Keratinocyte (primary cell): Measurements from ENCODE around the gene TK1. TPM values are rescaled to one million over a fixed set of nuclear protein-coding genes. Genes with fewer than 3 reads are reported as not detected.

Experiments used
- DNase-seq: peaks from one replicate; pipeline ENCODE4 v3.0.0-alpha.2; 2011; ENCODE audit warnings: low read depth, missing footprints, low spot score
- FAIRE-seq: peaks from 2 replicates; lab custom pipeline; 2011; peaks lifted over from hg19 to GRCh38; lab: Jason Lieb, UNC
- H2AFZ ChIP-seq: 2 replicates; pipeline ENCODE4 v1.6.0; 2012; ENCODE audit warnings: low read length, control low read depth, inconsistent platforms; ENCODE audit not compliant: control insufficient read depth
- H3K27ac ChIP-seq: 2 replicates; pipeline ENCODE4 v1.5.1; 2011; ENCODE audit warnings: low read length; ENCODE audit not compliant: control insufficient read depth, insufficient read depth
- H3K27me3 ChIP-seq: 3 replicates; pipeline ENCODE4 v1.6.0; 2011; ENCODE audit warnings: low read length; ENCODE audit not compliant: control insufficient read depth, insufficient read depth; ENCODE audit errors: extremely low read depth
- H3K36me3 ChIP-seq, 2 experiments: 2 replicates in 1 of 2; 3 replicates in 1 of 2; pipeline ENCODE4 v1.5.1; 2011; ENCODE audit warnings: low read length in 2 of 2, mild to moderate bottlenecking in 1 of 2; ENCODE audit not compliant: control insufficient read depth in 2 of 2, insufficient read depth in 2 of 2; ENCODE audit errors: extremely low read depth in 1 of 2
- H3K4me1 ChIP-seq: 3 replicates; pipeline ENCODE4 v1.5.1; 2011; ENCODE audit warnings: low read length; ENCODE audit not compliant: control insufficient read depth, insufficient read depth; ENCODE audit errors: extremely low read depth
- H3K4me2 ChIP-seq: 3 replicates; pipeline ENCODE4 v1.6.0; 2011; ENCODE audit warnings: low read depth, low read length; ENCODE audit not compliant: control insufficient read depth, insufficient read depth; ENCODE audit errors: extremely low read depth
- H3K4me3 ChIP-seq, 3 experiments: fragments of 200-600 bp in 1 of 3; sonication (generic) in 1 of 3; 2 replicates in 2 of 3; 3 replicates in 1 of 3; pipeline ENCODE4 v1.5.1; 2011 to 2016; ENCODE audit warnings: low read length in 3 of 3, mild to moderate bottlenecking in 3 of 3, control low read depth in 2 of 3, inconsistent platforms in 1 of 3, low read depth in 1 of 3, mixed read lengths in 1 of 3, mixed run types in 1 of 3, moderate library complexity in 1 of 3; ENCODE audit not compliant: control insufficient read depth in 2 of 3, insufficient read depth in 2 of 3; ENCODE audit errors: extremely low read depth in 1 of 3
- H3K79me2 ChIP-seq: 2 replicates; pipeline ENCODE4 v1.6.0; 2012; ENCODE audit warnings: low read length; ENCODE audit not compliant: control insufficient read depth, insufficient read depth
- H3K9ac ChIP-seq: 3 replicates; pipeline ENCODE4 v1.6.0; 2011; ENCODE audit warnings: low read length; ENCODE audit not compliant: control insufficient read depth, insufficient read depth; ENCODE audit errors: extremely low read depth
- H3K9me1 ChIP-seq: 3 replicates; pipeline ENCODE4 v1.6.0; 2011; ENCODE audit warnings: low read length; ENCODE audit not compliant: control insufficient read depth, insufficient read depth; ENCODE audit errors: extremely low read depth
- H3K9me3 ChIP-seq: 2 replicates; pipeline ENCODE4 v1.5.1; 2012; ENCODE audit warnings: low read depth, low read length; ENCODE audit not compliant: control insufficient read depth
- H4K20me1 ChIP-seq: 3 replicates; pipeline ENCODE4 v1.6.0; 2011; ENCODE audit warnings: low read length; ENCODE audit not compliant: control insufficient read depth, insufficient read depth; ENCODE audit errors: extremely low read depth
- CTCF ChIP-seq, 3 experiments: IDR thresholded peaks in 1 of 3; conservative IDR thresholded peaks in 1 of 3; optimal IDR thresholded peaks in 1 of 3; 2 replicates in 2 of 3; 3 replicates in 1 of 3; pipeline versions ENCODE3 to v1.5.1; 2011; ENCODE audit warnings: low read length in 3 of 3, mild to moderate bottlenecking in 3 of 3, moderate library complexity in 2 of 3, control low read depth in 1 of 3, inconsistent platforms in 1 of 3; ENCODE audit not compliant: insufficient read depth in 2 of 3; ENCODE audit errors: extremely low read depth in 1 of 3
- EZH2 ChIP-seq: IDR thresholded peaks from one replicate; pipeline ENCODE4 v1.6.1; 2012; ENCODE audit warnings: inconsistent platforms, mild to moderate bottlenecking, low read length, moderate library complexity
- dilution Hi-C: fragments of 300-500 bp; cut with MboI; formaldehyde crosslinking; loops from one replicate; pipeline ENCODE4 v1.7.0; 2020; ENCODE audit warnings: low sequenced_read_pairs; ENCODE audit not compliant: extremely low pct_ligation_motif_present
- polyA plus RNA-seq, 5 experiments: library from polyadenylated mRNA; depleted of rRNA in 3 of 5; stranded (reverse) in 3 of 5; stranded (forward) in 1 of 5; unstranded in 1 of 5; fragments of >200 nt; gene quantifications; 1 replicate in 1 of 5; 2 replicates in 3 of 5; 3 replicates in 1 of 5; pipeline versions ENCODE4 v1.2.1 to v1.2.3, GENCODE V29; 2011 to 2012; ENCODE audit warnings: missing spikeins in 2 of 5, low read depth in 1 of 5, low replicate concordance in 1 of 5

The TK1 gene
- polyA plus RNA-seq, 1 donor (not counting 4 experiments of a cell fraction or from before 2014, with no cell fraction given) = 21.8 TPM

GRCh38 chr17:78130090-78130436 lies 56.8 kb downstream of the TK1 start:
- Histone ChIP-seq H2AFZ (no peak overlapping the region), H3K79me2 (peaks cover 4% of the 10 kb centered on the region)
- no peak for FAIRE-seq

GRCh38 chr17:78129351-78130089 lies 57.3 kb downstream of the TK1 start:
- Histone ChIP-seq H3K9ac (no peak overlapping the region), H2AFZ (no peak overlapping the region), H3K36me3 (peaks cover 0 to 8% of the 10 kb centered on the region in 2 experiments), H3K4me2 (peak overlapping the region; percentile 85), H3K27ac (no peak overlapping the region), H3K9me1 (peaks cover 4% of the 10 kb centered on the region), H3K4me3 (no peak overlapping the region), H3K4me1 (peaks cover 16% of the 10 kb centered on the region), H3K79me2 (peaks cover 4% of the 10 kb centered on the region), H3K27me3 (peaks cover 24% of the 10 kb centered on the region), H4K20me1 (no peaks in the 10 kb centered on the region), H3K9me3 (no peaks in the 10 kb centered on the region)
- FAIRE-seq (no peak), DNase-seq (no peak)
- TF ChIP-seq CTCF (optimal IDR thresholded peaks at IDR 0.05 in 1 of 3, IDR thresholded peaks at IDR 0.05 in 1 of 3, conservative IDR thresholded peaks at IDR 0.05 in 1 of 3; ENCODE audit: extremely low read depth in 1 of 3, insufficient read depth in 2 of 3, low read length in 3 of 3) = no peak
- no peak for TF ChIP-seq EZH2
- dilution Hi-C loops = no loop called here

More at GRCh38 chr17:78130090-78130436, 56.8 kb downstream of the TK1 start:
- Histone ChIP-seq H3K4me2 (no peak overlapping the region), H3K4me1 (peaks cover 16% of the 10 kb centered on the region), H3K9me1 (peaks cover 4% of the 10 kb centered on the region), H3K9ac (no peak overlapping the region), H3K36me3 (peaks cover 0 to 7% of the 10 kb centered on the region in 2 experiments), H3K9me3 (no peaks in the 10 kb centered on the region), H3K27ac (no peak overlapping the region), H3K27me3 (peaks cover 29% of the 10 kb centered on the region), H3K4me3 (no peak overlapping the region), H4K20me1 (no peaks in the 10 kb centered on the region)
- no peak for DNase-seq
- no peak for TF ChIP-seq CTCF (optimal IDR thresholded peaks at IDR 0.05 in 1 of 3, IDR thresholded peaks at IDR 0.05 in 1 of 3, conservative IDR thresholded peaks at IDR 0.05 in 1 of 3; ENCODE audit: extremely low read depth in 1 of 3, insufficient read depth in 2 of 3, low read length in 3 of 3)
- TF ChIP-seq EZH2 = no peak
- dilution Hi-C loops = no loop called here
